Activated CD4-positive, alpha-beta memory T cell treated with anti-CD3 and anti-CD28 coated beads for 36 hours (primary cell): ENCODE measurements around the gene TOR1B. TPM values are rescaled to one million over a fixed set of nuclear protein-coding genes. Genes with fewer than 3 reads are reported as not detected.
A peak's percentile ranks its signal among the peaks of the same experiment; 100 is the strongest.

Experiments
- CTCF ChIA-PET: fragments of 350-600 bp; sonication (Branson Sonifier 250); formaldehyde crosslinking; loops from one replicate; lab custom pipeline; 2021; ENCODE audit warnings: antibody characterized with exemption, inconsistent platforms; lab: Charles Lee
- POLR2A ChIA-PET: fragments of 350-600 bp; sonication (Branson Sonifier 250); formaldehyde crosslinking; loops from one replicate; lab custom pipeline; 2021; ENCODE audit warnings: antibody characterized with exemption; lab: Charles Lee
- DNase-seq: peaks from one replicate; pipeline ENCODE4 v3.0.0-alpha.2; 2020
- H3K27ac Mint-ChIP-seq: one replicate; pipeline ENCODE4 v1.8.0; 2021; ENCODE audit warnings: mixed read lengths
- H3K27me3 Mint-ChIP-seq: one replicate; pipeline ENCODE4 v1.8.0; 2021; ENCODE audit warnings: mixed read lengths
- H3K36me3 Mint-ChIP-seq: one replicate; pipeline ENCODE4 v1.8.0; 2021; ENCODE audit warnings: mixed read lengths
- H3K4me1 Mint-ChIP-seq: one replicate; pipeline ENCODE4 v1.8.0; 2021; ENCODE audit warnings: low read depth, mixed read lengths
- H3K4me3 Mint-ChIP-seq: one replicate; pipeline ENCODE4 v1.8.0; 2021; ENCODE audit warnings: mild to moderate bottlenecking, mixed read lengths
- H3K9me3 Mint-ChIP-seq: one replicate; pipeline ENCODE4 v1.8.0; 2021; ENCODE audit warnings: mixed read lengths
- intact Hi-C: fragments of 100-400 bp; cut with micrococcal nuclease; formaldehyde crosslinking; loops from one replicate; pipeline ENCODE4 v1.15.1; 2023
- total RNA-seq, 2 experiments: library from RNA; stranded (reverse); gene quantifications; one replicate each; pipeline ENCODE4 v1.2.3, GENCODE V29; 2021

The TOR1B gene
- total RNA-seq, 2 experiments from 2014 or later = 20.6 to 23.0 TPM

DNA sequence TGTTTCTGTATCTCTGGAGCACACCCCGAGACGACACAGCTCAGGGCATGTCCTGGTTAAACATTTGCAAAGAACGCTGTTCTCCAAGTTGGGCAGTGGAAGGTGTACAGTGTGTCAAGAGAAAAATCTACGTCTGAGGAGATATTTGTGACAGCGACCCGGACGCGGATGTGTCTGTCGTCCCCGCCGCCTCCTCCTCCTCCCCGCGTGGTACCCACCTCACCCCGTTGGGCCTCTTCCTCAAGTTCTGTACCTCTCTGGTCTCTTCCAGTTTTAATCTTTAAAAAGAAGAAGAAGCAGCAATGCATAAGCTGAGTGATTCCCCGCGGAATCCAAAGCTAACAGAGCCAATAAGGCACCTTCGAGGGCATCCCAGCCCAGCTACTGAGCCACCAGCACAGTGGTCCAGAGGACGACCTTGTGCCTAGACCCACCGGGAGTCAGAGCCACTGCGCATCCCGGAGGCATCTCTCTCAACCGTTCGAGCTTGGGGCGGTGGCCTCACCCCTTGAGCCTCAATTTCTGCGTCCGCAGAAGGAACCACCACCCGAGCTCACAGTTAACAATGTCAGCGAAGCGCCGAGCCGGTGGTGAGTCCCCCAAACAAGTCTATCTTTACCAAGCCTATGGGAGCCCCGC lies 31.6 kb downstream of the TOR1B start:
- Mint-ChIP-seq H3K27me3 (no peaks in the 10 kb centered on the region), H3K36me3 (peaks cover 21% of the 10 kb centered on the region), H3K4me1 (peaks cover 49% of the 10 kb centered on the region), H3K9me3 (no peaks in the 10 kb centered on the region), H3K27ac (peak overlapping the region; percentile 91), H3K4me3 (peak overlapping the region; percentile 98)
- ChIA-PET POLR2A (interaction anchor here (0.8 to 5.0 kb wide), 9 partner anchors 10 to 219 kb away, joined by 3 to 35 read pairs (median 5); partner anchors contain the start of genes GPR107 and TOR1A), CTCF (interaction anchor here (0.9 to 2.0 kb wide), 2 partner anchors 51 to 402 kb away, joined by 4 to 15 read pairs; no protein-coding TSS in a partner anchor)
- peak; percentile 53 for DNase-seq
- intact Hi-C loops = loop anchor here (1.0 to 5.0 kb wide), 5 partner anchors 10 to 408 kb away; partner anchors contain the start of gene TOR1A

DNA sequence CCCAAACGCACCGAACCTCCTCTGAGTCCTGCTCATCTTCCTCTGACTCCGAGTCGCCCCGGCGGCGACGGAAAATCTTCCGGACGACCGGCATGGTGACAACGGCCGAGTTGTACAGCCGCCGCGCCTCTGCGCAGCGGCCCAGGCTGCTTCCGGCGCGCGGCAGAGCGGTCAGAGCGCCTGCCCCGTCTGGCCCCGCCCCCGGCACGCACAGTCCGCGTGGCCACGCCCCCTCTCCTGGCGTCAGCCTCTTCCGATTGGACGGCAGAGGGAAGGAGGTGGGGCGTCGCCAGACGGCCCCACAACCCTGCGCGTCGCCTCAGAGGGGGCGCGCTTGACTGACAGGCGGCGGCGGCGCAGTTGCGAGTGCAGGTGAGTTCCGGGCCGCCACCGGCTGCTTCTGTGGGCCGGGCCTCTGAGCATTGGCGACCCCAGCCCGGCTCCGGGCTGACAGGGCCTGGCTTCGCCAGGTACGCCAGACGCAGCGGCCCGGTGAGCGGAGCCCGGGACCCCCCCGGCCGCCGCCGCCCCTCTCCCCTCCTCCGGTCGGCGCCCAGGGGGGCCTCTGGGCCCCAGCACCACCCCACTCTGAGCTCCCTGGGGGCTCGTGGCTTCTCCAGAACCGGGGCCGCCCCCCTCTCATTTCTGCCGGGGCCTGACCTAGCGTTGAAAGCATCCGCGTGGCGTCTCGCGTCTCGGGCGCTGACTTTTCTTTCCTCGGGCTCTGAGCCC lies 32.3 kb downstream of the TOR1B start, which contains the start of the genes C9orf78 and USP20:
C9orf78 (minus strand) TSS at position 148 of the 732 bp plus-strand sequence; CDS start at position 94, 54 bp downstream.
USP20 (plus strand) TSS at position 331 of the 732 bp plus-strand sequence. CDS start 17,098 bp downstream, outside the sequence.
- POLR2A ChIA-PET = interaction anchor here (0.8 to 5.0 kb wide), 11 partner anchors 11 to 204 kb away, joined by 3 to 35 read pairs (median 5); partner anchors contain the start of gene TOR1A
- H3K4me1 Mint-ChIP-seq = peaks cover 55% of the 10 kb centered on the region
- H3K36me3 Mint-ChIP-seq = peaks cover 18% of the 10 kb centered on the region
- no peaks in the 10 kb centered on the region for H3K27me3 Mint-ChIP-seq
- peak within 1 kb of the TSS; percentile 98 for H3K4me3 Mint-ChIP-seq
- DNase-seq = peak; percentile 97
- H3K9me3 Mint-ChIP-seq = no peaks in the 10 kb centered on the region
- CTCF ChIA-PET = interaction anchor here (0.9 to 2.0 kb wide), 2 partner anchors 50 to 401 kb away, joined by 4 to 15 read pairs; no protein-coding TSS in a partner anchor
- intact Hi-C loops = loop anchor here (1.0 to 5.0 kb wide), 5 partner anchors 11 to 407 kb away; partner anchors contain the start of gene TOR1A
- peak within 1 kb of the TSS; percentile 92 for H3K27ac Mint-ChIP-seq

DNA sequence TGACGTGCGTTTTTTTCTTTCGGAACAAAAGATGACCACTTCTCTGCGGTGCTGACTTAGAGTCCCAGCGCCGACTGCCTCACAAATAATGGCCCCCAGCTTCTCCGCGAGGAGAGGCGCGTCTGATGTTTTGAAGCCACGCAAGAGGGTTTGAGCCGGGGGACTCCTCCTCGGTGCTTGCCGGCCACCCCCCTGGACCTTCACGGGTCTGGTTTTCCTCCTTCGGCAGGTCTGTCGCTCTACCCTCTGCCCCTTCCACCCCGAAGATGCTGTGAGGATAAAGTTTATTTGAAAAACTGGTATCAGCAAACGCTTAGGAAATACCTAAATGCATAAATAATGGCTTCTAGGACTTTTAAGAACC lies 32.9 kb downstream of the TOR1B start:
- CTCF ChIA-PET = interaction anchor here (2.0 kb wide), 1 partner anchor 50 kb away, joined by 15 read pairs; no protein-coding TSS in a partner anchor

DNA sequence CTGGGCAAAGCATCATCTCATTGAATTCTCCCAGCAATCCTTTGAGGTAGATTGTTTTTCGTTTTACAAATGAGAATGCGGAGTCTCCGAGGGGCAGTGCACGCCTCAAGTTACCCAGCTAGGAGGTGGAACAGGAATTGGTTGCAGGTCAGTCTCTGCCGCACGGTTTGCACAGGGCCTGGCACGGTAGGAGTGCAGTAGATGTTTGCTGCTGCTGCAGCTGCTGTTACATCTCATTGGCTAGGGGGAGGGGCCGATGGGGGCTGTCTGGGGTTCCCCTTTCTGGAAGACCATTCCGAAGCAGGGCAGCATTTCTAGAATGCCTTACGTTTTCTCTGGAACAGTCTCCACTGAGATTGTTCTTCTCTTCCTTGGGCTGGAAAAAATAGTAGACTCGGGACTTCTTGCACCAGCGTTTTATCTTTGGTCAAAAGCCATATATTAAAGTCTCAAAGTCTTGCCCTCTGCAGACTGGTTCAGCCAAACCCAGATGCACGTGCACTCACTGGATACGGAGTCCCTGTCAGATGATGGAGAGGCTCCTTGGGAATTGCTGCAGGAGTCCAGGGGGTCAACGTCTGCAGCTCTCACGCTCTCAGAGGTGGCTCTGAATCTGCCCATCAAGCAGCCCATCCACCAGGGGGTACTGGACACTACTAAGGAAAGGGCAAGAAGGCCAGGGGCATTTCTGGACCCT lies 33.5 kb downstream of the TOR1B start:
- Mint-ChIP-seq H3K36me3 (peaks cover 13% of the 10 kb centered on the region), H3K4me3 (peak overlapping the region; percentile 92)

More for the DNA sequence above, 32.9 kb downstream of the TOR1B start:
- Mint-ChIP-seq H3K36me3 (peaks cover 16% of the 10 kb centered on the region), H3K9me3 (no peaks in the 10 kb centered on the region), H3K27ac (peak overlapping the region; percentile 92), H3K4me1 (peaks cover 59% of the 10 kb centered on the region), H3K4me3 (peak overlapping the region; percentile 92), H3K27me3 (no peaks in the 10 kb centered on the region)
- DNase-seq = peak; percentile 41
- POLR2A ChIA-PET = interaction anchor here (0.9 to 5.0 kb wide), 6 partner anchors 29 to 204 kb away, joined by 3 to 35 read pairs (median 6); no protein-coding TSS in a partner anchor
- intact Hi-C loops = loop anchor here (1.0 to 5.0 kb wide), 5 partner anchors 12 to 406 kb away; partner anchors contain the start of gene TOR1A

DNA sequence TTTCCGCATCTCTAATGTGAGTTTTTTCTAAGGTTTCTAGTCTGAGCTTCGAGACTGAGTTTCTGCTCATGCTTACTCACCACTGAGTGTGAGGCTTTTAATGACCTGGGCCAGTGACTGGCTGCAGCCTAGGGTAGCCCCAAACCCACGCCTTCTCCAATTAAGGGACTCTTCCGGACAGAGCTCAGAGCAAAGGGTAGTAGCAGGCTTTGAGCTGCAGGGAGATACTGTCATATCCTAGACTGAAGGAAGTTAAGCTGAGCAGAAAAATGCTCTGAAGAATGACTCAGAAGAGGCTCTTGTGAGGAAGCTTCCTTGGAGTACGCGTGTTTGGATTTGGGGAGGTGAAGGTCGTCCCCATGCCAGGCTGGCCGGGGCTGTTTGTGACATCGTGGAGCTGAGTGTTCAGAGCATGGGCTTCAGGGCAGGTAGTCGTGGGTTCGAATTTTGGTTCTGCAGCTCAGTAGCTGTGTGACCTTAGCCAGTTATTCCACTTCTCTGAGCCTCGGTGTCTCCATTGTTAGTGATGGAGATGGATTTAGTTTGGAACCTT lies 35.8 kb downstream of the TOR1B start:
- peaks cover 61% of the 10 kb centered on the region for H3K4me1 Mint-ChIP-seq
- CTCF ChIA-PET = interaction anchor here (1.3 to 1.5 kb wide), 2 partner anchors 47 to 268 kb away, joined by 3 to 8 read pairs; no protein-coding TSS in a partner anchor
- intact Hi-C loops = loop anchor here (2.0 to 5.0 kb wide), 3 partner anchors 22 to 404 kb away; no protein-coding TSS in a partner anchor
- DNase-seq = peak; percentile 68
- H3K4me3 Mint-ChIP-seq = peak overlapping the region; percentile 53
- H3K27ac Mint-ChIP-seq = peak overlapping the region; percentile 82
- no peaks in the 10 kb centered on the region for H3K27me3 Mint-ChIP-seq
- peaks cover 3% of the 10 kb centered on the region for H3K36me3 Mint-ChIP-seq
- no peaks in the 10 kb centered on the region for H3K9me3 Mint-ChIP-seq
- POLR2A ChIA-PET = interaction anchor here (1.3 to 5.0 kb wide), 2 partner anchors 26 to 30 kb away, joined by 4 to 35 read pairs; no protein-coding TSS in a partner anchor

More for the DNA sequence above, 33.5 kb downstream of the TOR1B start:
- Mint-ChIP-seq H3K4me1 (peaks cover 65% of the 10 kb centered on the region), H3K27ac (peak overlapping the region; percentile 92), H3K27me3 (no peaks in the 10 kb centered on the region), H3K9me3 (no peaks in the 10 kb centered on the region)
- DNase-seq = peak; percentile 65
- intact Hi-C loops = loop anchor here (5.0 kb wide), 2 partner anchors 196 to 406 kb away; no protein-coding TSS in a partner anchor
- POLR2A ChIA-PET = interaction anchor here (0.9 to 5.0 kb wide), 5 partner anchors 29 to 203 kb away, joined by 3 to 35 read pairs (median 8); no protein-coding TSS in a partner anchor
- CTCF ChIA-PET = interaction anchor here (0.8 to 2.0 kb wide), 2 partner anchors 48 to 49 kb away, joined by 3 to 15 read pairs; no protein-coding TSS in a partner anchor

DNA sequence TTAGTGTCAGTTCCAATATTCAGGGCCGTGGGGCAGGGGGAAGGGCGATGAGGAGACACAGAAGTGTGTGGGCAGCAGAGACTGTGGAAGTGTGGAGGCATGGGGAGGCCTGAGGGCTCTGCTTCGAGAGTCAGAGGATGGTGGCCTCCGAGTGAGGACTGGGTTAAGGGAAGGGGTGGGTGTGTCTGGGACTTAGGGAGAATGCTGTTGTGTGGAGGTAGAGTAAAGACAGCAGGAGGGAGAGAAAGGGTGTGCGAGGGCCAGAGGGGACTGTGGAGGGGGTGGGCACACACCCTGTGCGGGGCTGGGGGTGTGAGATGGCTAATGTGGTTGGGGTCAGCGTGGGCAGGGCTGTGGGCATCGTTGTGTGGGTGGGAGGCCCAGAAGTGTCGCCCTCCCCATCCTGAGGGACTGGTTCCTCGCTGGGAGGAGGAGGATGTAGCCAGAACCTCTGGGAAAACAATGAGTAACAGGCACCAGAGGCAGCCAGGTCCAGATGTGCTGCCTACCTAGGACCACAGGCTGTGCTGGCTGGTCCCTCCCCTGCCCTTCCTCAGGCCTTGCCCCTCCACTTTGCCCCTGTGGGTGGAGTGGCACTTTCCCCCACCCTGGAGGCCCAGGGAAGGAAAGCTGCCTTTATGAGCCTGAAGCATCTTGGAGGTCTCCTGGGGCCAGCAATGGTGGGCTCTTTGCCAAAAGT lies 36.5 kb downstream of the TOR1B start:
- intact Hi-C loops = loop anchor here (2.0 to 5.0 kb wide), 3 partner anchors 21 to 403 kb away; no protein-coding TSS in a partner anchor
- Mint-ChIP-seq H3K4me1 (peaks cover 54% of the 10 kb centered on the region), H3K36me3 (peaks cover 3% of the 10 kb centered on the region), H3K9me3 (no peaks in the 10 kb centered on the region), H3K27me3 (no peaks in the 10 kb centered on the region), H3K27ac (peak overlapping the region; percentile 82), H3K4me3 (peak overlapping the region; percentile 53)
- POLR2A ChIA-PET = interaction anchor here (1.3 kb wide), 1 partner anchor 29 kb away, joined by 4 read pairs; no protein-coding TSS in a partner anchor
- CTCF ChIA-PET = interaction anchor here (1.3 to 1.5 kb wide), 2 partner anchors 46 to 267 kb away, joined by 3 to 8 read pairs; no protein-coding TSS in a partner anchor
- peak; percentile 19 for DNase-seq

DNA sequence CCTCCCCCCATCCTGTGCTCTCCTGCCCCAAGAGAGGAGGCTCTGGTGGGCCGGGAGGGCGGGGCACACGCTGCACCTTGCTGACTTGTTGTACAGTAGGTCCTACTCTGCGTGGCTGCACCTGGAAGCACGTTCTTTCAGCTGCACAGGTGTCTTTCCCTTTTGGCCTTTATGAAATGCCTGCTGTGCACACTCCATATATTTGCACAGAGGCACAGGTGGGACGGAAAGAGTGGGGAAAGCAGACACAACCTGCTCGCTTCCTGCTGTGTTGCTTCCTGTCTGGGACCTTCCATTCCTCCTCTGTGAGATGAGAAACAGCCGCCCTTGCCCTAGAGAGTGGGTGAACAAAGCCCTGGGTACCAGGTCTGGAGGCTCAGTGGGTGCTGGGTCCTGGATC lies 37.0 kb downstream of the TOR1B start:
- CTCF ChIA-PET = no interaction called here
- Mint-ChIP-seq H3K36me3 (peaks cover under 1% of the 10 kb centered on the region), H3K27ac (peak overlapping the region; percentile 82), H3K27me3 (no peaks in the 10 kb centered on the region), H3K9me3 (no peaks in the 10 kb centered on the region), H3K4me1 (peaks cover 59% of the 10 kb centered on the region), H3K4me3 (no peak overlapping the region)
- POLR2A ChIA-PET = no interaction called here
- intact Hi-C loops = no loop called here
- DNase-seq = peak; percentile 20

DNA sequence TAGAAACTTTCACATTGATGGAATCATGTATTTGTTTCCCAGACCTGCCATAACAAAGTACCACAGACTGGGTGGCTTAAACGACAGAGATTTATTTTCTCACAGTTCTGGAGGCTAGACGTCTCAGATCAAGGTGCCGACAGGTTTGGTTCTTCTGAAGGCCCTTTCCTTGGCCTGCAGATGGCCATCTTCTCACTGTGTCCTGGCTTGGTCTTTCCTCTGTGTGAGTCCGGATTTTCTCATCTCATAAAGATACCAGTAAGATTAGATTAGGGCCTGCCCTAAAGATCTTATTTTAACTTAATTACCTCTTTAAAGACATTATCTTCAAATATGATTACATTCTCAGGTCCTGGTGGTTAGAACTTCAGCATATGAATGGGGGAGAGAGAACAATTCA lies 38.1 kb downstream of the TOR1B start:
- no peaks in the 10 kb centered on the region for H3K27me3 Mint-ChIP-seq
- ChIA-PET POLR2A (no interaction called here), CTCF (no interaction called here)
- intact Hi-C loops = no loop called here
- peaks cover 65% of the 10 kb centered on the region for H3K4me1 Mint-ChIP-seq
- H3K9me3 Mint-ChIP-seq = no peaks in the 10 kb centered on the region
- DNase-seq = no peak
- H3K27ac Mint-ChIP-seq = peak overlapping the region; percentile 54
- H3K36me3 Mint-ChIP-seq = no peaks in the 10 kb centered on the region
- no peak overlapping the region for H3K4me3 Mint-ChIP-seq

DNA sequence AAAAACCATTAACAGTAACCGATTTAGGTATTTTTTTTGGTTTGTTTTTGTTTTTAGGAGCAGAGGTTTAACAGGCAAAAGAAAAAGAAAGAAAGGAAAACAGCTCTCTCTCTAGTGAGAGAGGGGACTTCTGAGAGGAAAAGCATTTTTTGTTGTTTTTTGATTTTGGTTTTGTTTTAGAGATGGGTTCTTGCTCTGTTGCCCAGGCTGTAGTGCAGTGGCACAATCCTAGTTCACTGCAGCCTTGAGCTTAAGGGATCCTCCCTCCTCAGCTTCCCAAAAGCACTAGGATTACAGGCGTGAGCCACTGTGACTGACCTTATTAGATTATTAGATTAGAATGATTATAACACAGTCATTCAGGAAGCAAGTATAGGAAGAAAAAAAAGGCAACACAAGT lies 42.4 kb downstream of the TOR1B start:
- intact Hi-C loops = no loop called here
- H3K27me3 Mint-ChIP-seq = no peaks in the 10 kb centered on the region
- ChIA-PET CTCF (interaction anchor here (1.3 to 1.4 kb wide), 2 partner anchors 19 to 703 kb away, joined by 3 to 4 read pairs; no protein-coding TSS in a partner anchor), POLR2A (interaction anchor here (1.3 kb wide), 1 partner anchor 20 kb away, joined by 3 read pairs; no protein-coding TSS in a partner anchor)
- H3K4me1 Mint-ChIP-seq = peaks cover 26% of the 10 kb centered on the region
- no peak overlapping the region for H3K4me3 Mint-ChIP-seq
- peak overlapping the region; percentile 79 for H3K27ac Mint-ChIP-seq
- H3K36me3 Mint-ChIP-seq = peaks cover 2% of the 10 kb centered on the region
- H3K9me3 Mint-ChIP-seq = no peaks in the 10 kb centered on the region
- DNase-seq = no peak
